ENCODE measurements around the gene KRTAP13-4. TPM values are rescaled to one million over a fixed set of nuclear protein-coding genes. Genes with fewer than 3 reads are reported as not detected.

The KRTAP13-4 gene
- total and polyA plus RNA-seq, 4 donors = not detected

- Histone ChIP-seq H3K4me1 (ENCODE audit: control insufficient read depth in 1 of 2, insufficient read depth in 2 of 2, low read length in 2 of 2) (no peaks in the 10 kb centered on the region), H3K9me3 (ENCODE audit: control insufficient read depth, low read length) (no peaks in the 10 kb centered on the region), H3K4me3 (ENCODE audit: low read length in 2 of 2) (no peak overlapping the region), H3K27ac (ENCODE audit: low read depth in 1 of 2, low read length in 2 of 2) (no peak overlapping the region), H3K27me3 (ENCODE audit: control insufficient read depth in 1 of 2, insufficient read depth in 2 of 2, low read length in 1 of 2) (no peaks in the 10 kb centered on the region), H3K36me3 (ENCODE audit: control insufficient read depth in 1 of 2, insufficient read depth in 2 of 2, low read length in 1 of 2) (no peaks in the 10 kb centered on the region)
- no peak for DNase-seq
- 28 to 40% methylated on average over 10 of the region's 10 CpGs for WGBS, 2 donors
- ATAC-seq (ENCODE audit: low FRiP score) = peak; percentile 46
- intact Hi-C loops (cut with DNase I) = no loop called here
These were observed 4.1 kb downstream of the KRTAP13-4 start for GRCh38 chr21:30434033-30434631.

GRCh38 chr21:30437010-30437565, 7.1 kb downstream of the KRTAP13-4 start:
- WGBS, 2 donors = 82 to 89% methylated on average over 3 of the region's 3 CpGs

GRCh38 chr21:30439975-30440374, 10.0 kb downstream of the KRTAP13-4 start, which contains the start of gene KRTAP15-1:
Gene KRTAP15-1 (plus strand): TSS chr21:30440275. CDS start chr21:30440328, 53 bp downstream.
- intact Hi-C loops (cut with DNase I) = no loop called here
- DNase-seq (no peak), ATAC-seq (ENCODE audit: low FRiP score) (no peak)
- Histone ChIP-seq H3K4me3 (ENCODE audit: low read length in 2 of 2) (no peak within 1 kb of the TSS), H3K9me3 (ENCODE audit: control insufficient read depth, low read length) (no peaks in the 10 kb centered on the region), H3K36me3 (ENCODE audit: control insufficient read depth in 1 of 2, insufficient read depth in 2 of 2, low read length in 1 of 2) (no peaks in the 10 kb centered on the region), H3K4me1 (ENCODE audit: control insufficient read depth in 1 of 2, insufficient read depth in 2 of 2, low read length in 2 of 2) (no peaks in the 10 kb centered on the region), H3K27me3 (ENCODE audit: control insufficient read depth in 1 of 2, insufficient read depth in 2 of 2, low read length in 1 of 2) (no peaks in the 10 kb centered on the region), H3K27ac (ENCODE audit: low read depth in 1 of 2, low read length in 2 of 2) (no peak within 1 kb of the TSS)
- WGBS, 2 donors = 93 to 94% methylated on average over 5 of the region's 5 CpGs

More at GRCh38 chr21:30437010-30437565, 7.1 kb downstream of the KRTAP13-4 start:
- Histone ChIP-seq H3K27ac (ENCODE audit: low read depth in 1 of 2, low read length in 2 of 2) (no peak overlapping the region), H3K4me3 (ENCODE audit: low read length in 2 of 2) (no peak overlapping the region), H3K9me3 (ENCODE audit: control insufficient read depth, low read length) (no peaks in the 10 kb centered on the region), H3K36me3 (ENCODE audit: control insufficient read depth in 1 of 2, insufficient read depth in 2 of 2, low read length in 1 of 2) (no peaks in the 10 kb centered on the region), H3K27me3 (ENCODE audit: control insufficient read depth in 1 of 2, insufficient read depth in 2 of 2, low read length in 1 of 2) (no peaks in the 10 kb centered on the region), H3K4me1 (ENCODE audit: control insufficient read depth in 1 of 2, insufficient read depth in 2 of 2, low read length in 2 of 2) (no peaks in the 10 kb centered on the region)
- no peak for DNase-seq
- no peak for ATAC-seq (ENCODE audit: low FRiP score)
- intact Hi-C loops (cut with DNase I) = no loop called here

- Histone ChIP-seq H3K4me3 (ENCODE audit: low read length in 2 of 2) (no peak overlapping the region), H3K9me3 (ENCODE audit: control insufficient read depth, low read length) (no peaks in the 10 kb centered on the region), H3K36me3 (ENCODE audit: control insufficient read depth in 1 of 2, insufficient read depth in 2 of 2, low read length in 1 of 2) (no peaks in the 10 kb centered on the region), H3K27ac (ENCODE audit: low read depth in 1 of 2, low read length in 2 of 2) (no peak overlapping the region), H3K27me3 (ENCODE audit: control insufficient read depth in 1 of 2, insufficient read depth in 2 of 2, low read length in 1 of 2) (no peaks in the 10 kb centered on the region), H3K4me1 (ENCODE audit: control insufficient read depth in 1 of 2, insufficient read depth in 2 of 2, low read length in 2 of 2) (no peaks in the 10 kb centered on the region)
- intact Hi-C loops (cut with DNase I) = no loop called here
- no peak for DNase-seq
- no peak for ATAC-seq (ENCODE audit: low FRiP score)
These were observed 13.2 kb downstream of the KRTAP13-4 start for GRCh38 chr21:30443226-30443625.

GRCh38 chr21:30444204-30444603, 14.2 kb downstream of the KRTAP13-4 start:
- H3K9me3 ChIP-seq (ENCODE audit: control insufficient read depth, low read length) = no peaks in the 10 kb centered on the region
- 57 to 60% methylated on average over 1 of the region's 1 CpG for whole genome bisulfite sequencing, 2 donors
- ATAC-seq (ENCODE audit: low FRiP score) (no peak), DNase-seq (no peak)
- no peaks in the 10 kb centered on the region for H3K4me1 ChIP-seq (ENCODE audit: control insufficient read depth in 1 of 2, insufficient read depth in 2 of 2, low read length in 2 of 2)
- H3K27ac ChIP-seq (ENCODE audit: low read depth in 1 of 2, low read length in 2 of 2) = no peak overlapping the region
- H3K27me3 ChIP-seq (ENCODE audit: control insufficient read depth in 1 of 2, insufficient read depth in 2 of 2, low read length in 1 of 2) = no peaks in the 10 kb centered on the region
- intact Hi-C loops (cut with DNase I) = no loop called here
- no peaks in the 10 kb centered on the region for H3K36me3 ChIP-seq (ENCODE audit: control insufficient read depth in 1 of 2, insufficient read depth in 2 of 2, low read length in 1 of 2)
- H3K4me3 ChIP-seq (ENCODE audit: low read length in 2 of 2) = no peak overlapping the region

- H3K36me3 ChIP-seq (ENCODE audit: control insufficient read depth in 1 of 2, insufficient read depth in 2 of 2, low read length in 1 of 2) = no peaks in the 10 kb centered on the region
- no peak for DNase-seq
- WGBS, 2 donors = 48 to 50% methylated on average over 4 of the region's 4 CpGs
- no peaks in the 10 kb centered on the region for H3K4me1 ChIP-seq (ENCODE audit: control insufficient read depth in 1 of 2, insufficient read depth in 2 of 2, low read length in 2 of 2)
- no peaks in the 10 kb centered on the region for H3K27me3 ChIP-seq (ENCODE audit: control insufficient read depth in 1 of 2, insufficient read depth in 2 of 2, low read length in 1 of 2)
- no peaks in the 10 kb centered on the region for H3K9me3 ChIP-seq (ENCODE audit: control insufficient read depth, low read length)
- intact Hi-C loops (cut with DNase I) = no loop called here
- no peak for ATAC-seq (ENCODE audit: low FRiP score)
- no peak overlapping the region for H3K27ac ChIP-seq (ENCODE audit: low read depth in 1 of 2, low read length in 2 of 2)
- no peak overlapping the region for H3K4me3 ChIP-seq (ENCODE audit: low read length in 2 of 2)
These were observed 17.0 kb downstream of the KRTAP13-4 start for GRCh38 chr21:30447056-30447455.

- Histone ChIP-seq H3K9me3 (ENCODE audit: control insufficient read depth, low read length) (no peaks in the 10 kb centered on the region), H3K36me3 (ENCODE audit: control insufficient read depth in 1 of 2, insufficient read depth in 2 of 2, low read length in 1 of 2) (no peaks in the 10 kb centered on the region), H3K27ac (ENCODE audit: low read depth in 1 of 2, low read length in 2 of 2) (no peak overlapping the region), H3K4me1 (ENCODE audit: control insufficient read depth in 1 of 2, insufficient read depth in 2 of 2, low read length in 2 of 2) (no peaks in the 10 kb centered on the region), H3K27me3 (ENCODE audit: control insufficient read depth in 1 of 2, insufficient read depth in 2 of 2, low read length in 1 of 2) (no peaks in the 10 kb centered on the region), H3K4me3 (ENCODE audit: low read length in 2 of 2) (no peak overlapping the region)
- ATAC-seq (ENCODE audit: low FRiP score) (no peak), DNase-seq (no peak)
- 96 to 99% methylated on average over 3 of the region's 3 CpGs for WGBS, 2 donors
- intact Hi-C loops (cut with DNase I) = no loop called here
These were observed 18.5 kb downstream of the KRTAP13-4 start for GRCh38 chr21:30448514-30448913.

GRCh38 chr21:30463713-30464112, 33.7 kb downstream of the KRTAP13-4 start:
- WGBS, 2 donors = 68 to 88% methylated on average over 3 of the region's 3 CpGs
- no peaks in the 10 kb centered on the region for H3K27me3 ChIP-seq (ENCODE audit: control insufficient read depth in 1 of 2, insufficient read depth in 2 of 2, low read length in 1 of 2)

More at GRCh38 chr21:30463713-30464112, 33.7 kb downstream of the KRTAP13-4 start:
- Histone ChIP-seq H3K27ac (ENCODE audit: low read depth in 1 of 2, low read length in 2 of 2) (no peak overlapping the region), H3K36me3 (ENCODE audit: control insufficient read depth in 1 of 2, insufficient read depth in 2 of 2, low read length in 1 of 2) (no peaks in the 10 kb centered on the region), H3K4me1 (ENCODE audit: control insufficient read depth in 1 of 2, insufficient read depth in 2 of 2, low read length in 2 of 2) (no peaks in the 10 kb centered on the region), H3K4me3 (ENCODE audit: low read length in 2 of 2) (no peak overlapping the region), H3K9me3 (ENCODE audit: control insufficient read depth, low read length) (no peaks in the 10 kb centered on the region)
- no peak for DNase-seq
- intact Hi-C loops (cut with DNase I) = no loop called here
- ATAC-seq (ENCODE audit: low FRiP score) = no peak
